ENCODE measurements around the gene SEBOX.

The SEBOX gene

GRCh38 chr17:28364665-28365363, at the start of gene SEBOX:
Gene SEBOX, minus strand, starts transcription at chr17:28365199. Its CDS starts 48 bp downstream, at chr17:28365151.
- DNase-seq: no peak

GRCh38 chr17:28413804-28414203, 48.8 kb upstream of the SEBOX start:
- no peak for DNase-seq

- DNase-seq: no peak
These were observed 47.1 kb upstream of the SEBOX start for GRCh38 chr17:28412099-28412498.

- DNase-seq: no peak
These were observed 42.9 kb upstream of the SEBOX start for GRCh38 chr17:28407974-28408306.

GRCh38 chr17:28407130-28407973, 42.4 kb upstream of the SEBOX start:
- no peak for DNase-seq

GRCh38 chr17:28406473-28406814, 41.4 kb upstream of the SEBOX start:
- DNase-seq: no peak

- DNase-seq: peak; percentile 87
These were observed 40.9 kb upstream of the SEBOX start, which contains the start of gene SLC46A1 for GRCh38 chr17:28405632-28406472. Gene SLC46A1, minus strand, starts transcription at chr17:28406212. Its CDS starts 98 bp downstream, at chr17:28406114.

GRCh38 chr17:28404812-28405570, 40.0 kb upstream of the SEBOX start:
- no peak for DNase-seq

- no peak for DNase-seq
These were observed 39.4 kb upstream of the SEBOX start for GRCh38 chr17:28404461-28404811.

GRCh38 chr17:28404007-28404406, 39.0 kb upstream of the SEBOX start:
- no peak for DNase-seq

GRCh38 chr17:28402844-28403243, 37.8 kb upstream of the SEBOX start:
- no peak for DNase-seq

GRCh38 chr17:28402224-28402630, 37.2 kb upstream of the SEBOX start:
- no peak for DNase-seq

- DNase-seq: no peak
These were observed 34.8 kb upstream of the SEBOX start for GRCh38 chr17:28399808-28400207.

GRCh38 chr17:28398280-28398981, 33.4 kb upstream of the SEBOX start:
- DNase-seq: no peak

GRCh38 chr17:28397687-28398279, 32.8 kb upstream of the SEBOX start:
- no peak for DNase-seq

GRCh38 chr17:28397275-28397674, 32.3 kb upstream of the SEBOX start:
- DNase-seq: no peak

- no peak for DNase-seq
These were observed 31.7 kb upstream of the SEBOX start for GRCh38 chr17:28396635-28397239.

GRCh38 chr17:28395968-28396367, 31.0 kb upstream of the SEBOX start:
- DNase-seq: no peak

- DNase-seq: no peak
These were observed 30.4 kb upstream of the SEBOX start for GRCh38 chr17:28395426-28395825.

- no peak for DNase-seq
These were observed 29.5 kb upstream of the SEBOX start for GRCh38 chr17:28394337-28395116.
